Gastroesophageal sphincter (tissue), 4 donors: ENCODE data around the gene SBK2. TPM values are rescaled to one million over a fixed set of nuclear protein-coding genes. Genes with fewer than 3 reads are reported as not detected.

Experiments used
- ATAC-seq: fragments of 150-250 bp; one replicate; pipeline ENCODE4 v1.9.1; 2016; ENCODE audit warnings: mild to moderate bottlenecking, moderate library complexity
- H3K27ac ChIP-seq, 4 donors: fragments of 200-600 bp; sonication (generic) in 3 of 4; 1 replicate in 3 of 4; 2 replicates in 1 of 4; pipeline ENCODE4 v1.5.1; 2016 to 2019
- H3K27me3 ChIP-seq: fragments of 200-600 bp; sonication (generic); one replicate; pipeline ENCODE4 v1.5.1; 2019
- H3K36me3 ChIP-seq, 2 donors: fragments of 200-600 bp; sonication (generic); one replicate each; pipeline ENCODE4 v1.5.1; 2019; ENCODE audit warnings: control low read depth in 1 of 2
- H3K4me1 ChIP-seq, 3 donors: fragments of 200-600 bp; sonication (generic); 1 replicate in 2 of 3; 2 replicates in 1 of 3; pipeline ENCODE4 v1.5.1; 2016 to 2019; ENCODE audit warnings: control low read depth in 2 of 3
- H3K4me3 ChIP-seq, 2 donors: fragments of 200-600 bp; sonication (generic); one replicate each; pipeline ENCODE4 v1.5.1; 2019; ENCODE audit warnings: mild to moderate bottlenecking in 1 of 2, moderate library complexity in 1 of 2
- H3K9me3 ChIP-seq, 3 donors: fragments of 200-600 bp; sonication (generic); one replicate each; pipeline ENCODE4 v1.5.1; 2017 to 2019; ENCODE audit warnings: control low read depth in 2 of 3
- CTCF ChIP-seq, 4 experiments: fragments of 200-600 bp in 2 of 4; fragments of 450-650 bp in 2 of 4; sonication (generic) in 1 of 4; IDR thresholded peaks; one replicate each; pipeline ENCODE4 v1.5.1; 2017 to 2019; ENCODE audit warnings: antibody characterized with exemption in 4 of 4, mild to moderate bottlenecking in 2 of 4, moderate library complexity in 2 of 4
- EP300 ChIP-seq: sonication (generic); formaldehyde crosslinking; IDR thresholded peaks from one replicate; pipeline ENCODE4 v1.6.1; 2017; ENCODE audit warnings: antibody characterized with exemption, mild to moderate bottlenecking
- POLR2A ChIP-seq, 2 donors: fragments of 450-650 bp; IDR thresholded peaks; one replicate each; pipeline ENCODE4 v1.6.1; 2017; ENCODE audit warnings: antibody characterized with exemption in 2 of 2, mild to moderate bottlenecking in 2 of 2, moderate library complexity in 1 of 2
- POLR2AphosphoS5 ChIP-seq: sonication (generic); formaldehyde crosslinking; IDR thresholded peaks from one replicate; pipeline ENCODE4 v1.6.1; 2017; ENCODE audit warnings: antibody characterized with exemption
- WGBS, 2 donors: methylation state at CpG; one replicate each; pipeline ENCODE4 v1.1.5; 2018; ENCODE audit warnings: low coverage in 1 of 2; 5-methylcytosine and 5-hydroxymethylcytosine counted together
- total RNA-seq, 4 donors: library from RNA; depleted of rRNA; stranded (reverse); fragments of >200 nt; gene quantifications; one replicate each; pipeline ENCODE4 v1.1.0, GENCODE V29; 2016

The SBK2 gene
- total RNA-seq, 4 donors from 2014 or later: not detected

- H3K9me3 ChIP-seq: no peaks in the 10 kb centered on the region
- no peak for ATAC-seq
- H3K4me3 ChIP-seq: no peak overlapping the region
- H3K27ac ChIP-seq: no peak overlapping the region
- 81 to 83% methylated on average over 6 to 9 of the region's 9 CpGs for WGBS, 2 donors
- no peak for TF ChIP-seq CTCF (IDR thresholded peaks at IDR 0.05)
- TF ChIP-seq POLR2A (IDR thresholded peaks at IDR 0.05): no peak
- TF ChIP-seq POLR2AphosphoS5: no peak
- no peak for TF ChIP-seq EP300
- H3K4me1 ChIP-seq: no peaks in the 10 kb centered on the region
- peaks cover 60% of the 10 kb centered on the region for H3K27me3 ChIP-seq
- H3K36me3 ChIP-seq: no peaks in the 10 kb centered on the region
Observed at GRCh38 chr19:55554302-55554701, 17.4 kb upstream of the SBK2 start.

- TF ChIP-seq POLR2A (IDR thresholded peaks at IDR 0.05): no peak
- no peak for TF ChIP-seq CTCF (IDR thresholded peaks at IDR 0.05)
- no peak for TF ChIP-seq EP300
- TF ChIP-seq POLR2AphosphoS5: no peak
- ATAC-seq: no peak
Observed at GRCh38 chr19:55553217-55554182, 16.6 kb upstream of the SBK2 start.

GRCh38 chr19:55552620-55553019 is 15.7 kb upstream of the SBK2 start:
- Histone ChIP-seq H3K27ac (no peak overlapping the region), H3K9me3 (no peaks in the 10 kb centered on the region), H3K36me3 (no peaks in the 10 kb centered on the region), H3K27me3 (peaks cover 75% of the 10 kb centered on the region), H3K4me3 (no peak overlapping the region), H3K4me1 (peaks cover 0 to 3% (median 0%) of the 10 kb centered on the region in 3 donors)
- ATAC-seq: no peak
- WGBS, 2 donors: 52 to 70% methylated on average over 10 of the region's 13 CpGs
- no peak for TF ChIP-seq EP300
- TF ChIP-seq CTCF (IDR thresholded peaks at IDR 0.05): no peak

More at GRCh38 chr19:55553217-55554182, 16.6 kb upstream of the SBK2 start:
- 52 to 57% methylated on average over 9 to 12 of the region's 13 CpGs for WGBS, 2 donors
- H3K27me3 ChIP-seq: peaks cover 67% of the 10 kb centered on the region
- no peaks in the 10 kb centered on the region for H3K9me3 ChIP-seq
- no peaks in the 10 kb centered on the region for H3K36me3 ChIP-seq
- no peaks in the 10 kb centered on the region for H3K4me1 ChIP-seq
- H3K4me3 ChIP-seq: no peak overlapping the region
- no peak overlapping the region for H3K27ac ChIP-seq

- no peak for TF ChIP-seq POLR2A (IDR thresholded peaks at IDR 0.05)
- no peak for TF ChIP-seq CTCF (IDR thresholded peaks at IDR 0.05)
- no peak for TF ChIP-seq EP300
- no peak for TF ChIP-seq POLR2AphosphoS5
- no peak for ATAC-seq
- H3K9me3 ChIP-seq: no peaks in the 10 kb centered on the region
- H3K27ac ChIP-seq: no peak overlapping the region
- peaks cover 0 to 8% (median 0%) of the 10 kb centered on the region in 3 donors for H3K4me1 ChIP-seq
- peaks cover 79% of the 10 kb centered on the region for H3K27me3 ChIP-seq
- H3K36me3 ChIP-seq: no peaks in the 10 kb centered on the region
- H3K4me3 ChIP-seq: no peak overlapping the region
- WGBS, 2 donors: 57 to 66% methylated on average over 3 to 5 of the region's 5 CpGs
Observed at GRCh38 chr19:55552206-55552605, 15.3 kb upstream of the SBK2 start.

- peaks cover 93% of the 10 kb centered on the region for H3K27me3 ChIP-seq
- no peaks in the 10 kb centered on the region for H3K9me3 ChIP-seq
- no peaks in the 10 kb centered on the region for H3K36me3 ChIP-seq
- WGBS, 2 donors: 39 to 45% methylated on average over 3 to 7 of the region's 7 CpGs
- no peak for ATAC-seq
- H3K4me3 ChIP-seq: no peak overlapping the region
- TF ChIP-seq POLR2AphosphoS5: no peak
- no peak for TF ChIP-seq CTCF (IDR thresholded peaks at IDR 0.05)
- no peak for TF ChIP-seq POLR2A (IDR thresholded peaks at IDR 0.05)
- no peak for TF ChIP-seq EP300
- H3K4me1 ChIP-seq: peaks cover 0 to 24% (median 0%) of the 10 kb centered on the region in 3 donors
- no peak overlapping the region for H3K27ac ChIP-seq
Observed at GRCh38 chr19:55550321-55550650, 13.4 kb upstream of the SBK2 start.
